GM19372 (cell line): Measurements from ENCODE around the gene SLC35A4.

Source experiments
- ATAC-seq: cut with Tn5 transposase; IDR thresholded peaks from one replicate; pipeline ENCODE4 v1.9.1; 2021; ENCODE audit warnings: mild to moderate bottlenecking, low read depth, moderate library complexity; ENCODE audit not compliant: unreplicated experiment

Gene SLC35A4, protein sequence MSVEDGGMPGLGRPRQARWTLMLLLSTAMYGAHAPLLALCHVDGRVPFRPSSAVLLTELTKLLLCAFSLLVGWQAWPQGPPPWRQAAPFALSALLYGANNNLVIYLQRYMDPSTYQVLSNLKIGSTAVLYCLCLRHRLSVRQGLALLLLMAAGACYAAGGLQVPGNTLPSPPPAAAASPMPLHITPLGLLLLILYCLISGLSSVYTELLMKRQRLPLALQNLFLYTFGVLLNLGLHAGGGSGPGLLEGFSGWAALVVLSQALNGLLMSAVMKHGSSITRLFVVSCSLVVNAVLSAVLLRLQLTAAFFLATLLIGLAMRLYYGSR

GRCh38 chr5:140564196-140565023 lies at the start of gene SLC35A4, which contains the start of gene APBB3:
Gene SLC35A4 (plus strand): TSS chr5:140564828. CDS start chr5:140567170, 2,342 bp downstream.
Gene APBB3 (minus strand): TSS chr5:140564598. CDS start chr5:140564245, 353 bp downstream.
- ATAC-seq: peak; percentile 88

GRCh38 chr5:140524003-140524402 lies 40.6 kb upstream of the SLC35A4 start:
- no peak for ATAC-seq

DNA sequence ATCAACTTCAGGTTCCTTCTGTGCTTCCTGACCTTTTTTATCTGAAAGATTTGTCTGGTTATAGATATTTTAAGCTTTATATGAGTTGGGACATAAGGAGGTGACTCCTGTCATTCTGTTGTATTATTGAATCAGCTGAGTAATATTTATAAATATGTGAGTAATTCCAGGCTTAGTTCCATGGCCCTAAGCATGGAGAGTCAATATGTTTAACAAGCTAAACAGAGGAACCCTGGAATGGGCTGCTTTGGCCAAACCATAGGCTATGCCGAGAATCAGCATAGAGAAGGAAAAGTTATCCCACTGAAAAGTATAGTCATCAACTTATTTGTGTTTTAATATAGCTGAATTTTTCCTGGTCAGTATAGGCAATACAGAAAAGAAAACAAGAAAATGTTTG lies 24.4 kb upstream of the SLC35A4 start:
- ATAC-seq: no peak

- ATAC-seq: no peak
Measured at GRCh38 chr5:140542972-140543371, 21.7 kb upstream of the SLC35A4 start.

DNA sequence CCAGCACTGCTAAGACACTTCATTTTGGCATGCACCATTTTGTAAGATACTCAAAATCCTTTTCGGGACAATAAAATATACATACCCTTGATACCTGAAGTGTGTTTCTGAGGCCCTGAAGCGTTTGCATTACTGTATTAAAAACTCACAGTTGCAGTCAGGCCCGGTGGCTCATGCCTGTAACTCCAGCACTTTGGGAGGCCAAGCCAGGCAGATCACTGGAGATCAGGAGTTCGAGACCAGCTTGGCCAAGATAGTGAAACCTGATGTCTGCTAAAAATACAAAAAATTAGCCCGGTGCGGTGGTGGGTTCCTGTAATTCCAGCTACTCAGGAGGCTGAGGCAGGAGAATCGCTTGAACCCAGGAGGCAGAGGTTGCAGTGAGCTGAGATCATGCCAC lies 19.6 kb upstream of the SLC35A4 start:
- no peak for ATAC-seq

DNA sequence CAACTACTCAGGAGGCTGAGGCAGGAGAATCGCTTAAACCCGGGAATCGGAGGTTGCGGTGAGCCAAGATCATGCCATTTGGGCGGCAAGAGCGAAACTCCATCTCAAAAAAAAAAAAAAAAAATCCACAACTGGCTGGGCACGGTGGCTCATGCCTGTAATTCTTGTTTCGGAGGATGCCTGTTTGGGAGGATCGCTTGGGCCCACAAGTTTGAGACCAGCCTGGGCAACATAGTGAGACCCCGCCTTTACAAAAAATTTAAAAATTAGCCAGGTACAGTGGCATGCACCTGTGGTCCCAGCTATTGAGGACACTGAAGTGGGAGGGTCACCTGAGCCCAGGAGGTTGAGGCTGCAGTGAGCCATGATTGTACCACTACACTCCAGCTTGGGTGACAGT lies 19.0 kb upstream of the SLC35A4 start:
- ATAC-seq: no peak

- no peak for ATAC-seq
Measured at GRCh38 chr5:140546851-140547507, 17.6 kb upstream of the SLC35A4 start.

GRCh38 chr5:140547508-140548299 lies 16.9 kb upstream of the SLC35A4 start, which contains the start of gene EIF4EBP3:
Gene EIF4EBP3 (plus strand): TSS chr5:140547662. CDS start chr5:140547738, 76 bp downstream.
- ATAC-seq: peak; percentile 99

DNA sequence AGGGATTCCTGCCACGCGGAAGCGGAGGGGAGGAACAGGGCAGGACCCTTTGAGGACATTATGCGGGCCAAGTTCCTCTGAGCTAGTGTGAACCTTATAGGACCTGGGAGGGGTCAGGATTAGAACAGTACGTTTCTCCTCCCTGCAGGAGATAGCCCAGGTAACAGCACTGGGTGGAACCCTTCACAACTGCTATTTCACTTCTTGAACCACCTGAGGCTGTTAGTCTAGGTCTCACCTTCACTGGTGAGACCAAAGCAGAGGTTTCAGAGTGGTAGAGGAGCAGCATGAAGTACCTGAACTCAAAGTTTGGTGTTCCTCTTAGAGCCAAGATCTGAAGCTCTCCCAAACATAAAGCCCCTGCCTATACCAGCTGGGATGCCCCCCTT lies 16.3 kb upstream of the SLC35A4 start:
- ATAC-seq: no peak

- no peak for ATAC-seq
Measured at GRCh38 chr5:140548791-140549190, 15.8 kb upstream of the SLC35A4 start.

GRCh38 chr5:140549237-140550144 lies 15.1 kb upstream of the SLC35A4 start:
- no peak for ATAC-seq

GRCh38 chr5:140550147-140551079 lies 14.2 kb upstream of the SLC35A4 start:
- ATAC-seq: no peak

- no peak for ATAC-seq
Measured at GRCh38 chr5:140551872-140552271, 12.8 kb upstream of the SLC35A4 start.

DNA sequence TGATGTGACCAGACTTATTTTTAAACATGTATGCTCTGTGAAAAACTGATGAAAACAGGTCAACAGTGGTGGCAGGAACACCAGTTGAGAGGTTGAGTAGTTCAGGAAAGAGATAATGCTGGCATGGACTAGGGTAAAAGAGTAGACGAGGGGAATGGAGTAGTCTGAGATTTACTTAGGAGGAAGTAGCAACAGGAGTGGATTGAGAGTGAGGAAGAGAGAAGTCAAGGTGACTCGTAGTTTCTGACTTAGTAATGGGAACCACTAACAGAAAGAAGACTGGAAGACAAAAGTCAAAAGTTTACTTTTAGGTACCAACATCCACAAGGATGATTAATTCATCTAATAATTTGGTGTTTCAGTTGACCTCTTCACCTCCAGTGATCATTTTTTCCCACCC lies 11.0 kb upstream of the SLC35A4 start:
- ATAC-seq: no peak

GRCh38 chr5:140554454-140554853 lies 10.2 kb upstream of the SLC35A4 start:
- ATAC-seq: no peak

- ATAC-seq: no peak
Measured at GRCh38 chr5:140555747-140556312, 8.8 kb upstream of the SLC35A4 start.

DNA sequence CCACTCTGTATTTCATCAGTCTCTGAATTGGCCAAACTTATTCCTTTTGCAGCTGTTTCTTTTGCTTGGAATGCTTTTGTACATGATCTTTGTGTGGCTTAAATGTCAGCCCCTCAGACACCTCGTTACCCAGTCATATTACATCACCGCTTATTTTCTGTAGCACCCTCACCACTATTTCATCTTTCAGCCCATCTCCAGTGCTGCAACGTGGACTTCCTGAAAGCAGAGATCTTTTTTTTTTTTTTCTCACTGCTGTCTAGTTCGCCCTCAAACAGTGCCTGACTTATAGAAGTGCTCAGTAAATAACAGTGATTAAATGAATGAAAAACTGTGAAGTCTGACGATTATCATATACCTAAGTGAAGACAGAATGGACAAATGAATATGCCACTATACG lies 8.2 kb upstream of the SLC35A4 start:
- no peak for ATAC-seq
